Erythroblast (primary cell): ENCODE results near the gene PDPN.

ENCODE experiments used
- GATA1 ChIP-seq: IDR thresholded peaks from 2 replicates; pipeline ENCODE4 v1.6.1; 2011; ENCODE audit warnings: low read depth, mild to moderate bottlenecking, control low read depth, low read length, moderate library complexity
- POLR2A ChIP-seq: IDR thresholded peaks from 2 replicates; pipeline ENCODE4 v1.6.1; 2011; ENCODE audit warnings: mild to moderate bottlenecking, low read length

GRCh38 chr1:13554798-13555197 is 28.8 kb upstream of the PDPN start:
- TF ChIP-seq POLR2A = no peak
- TF ChIP-seq GATA1 = no peak
